Loucy (cell line): ENCODE data around the gene OR2AG1.

Experiments
- CTCF ChIP-seq: fragments of 200-600 bp; sonication (generic); conservative IDR thresholded peaks from 2 replicates; pipeline ENCODE4 v1.5.1; 2014; ENCODE audit warnings: mild to moderate bottlenecking, antibody characterized with exemption, low read length
- EZH2phosphoT487 ChIP-seq: fragments of 200-600 bp; IDR thresholded peaks from 2 replicates; pipeline ENCODE4 v1.6.1; 2018; ENCODE audit warnings: antibody characterized with exemption, mild to moderate bottlenecking, moderate library complexity, borderline replicate concordance

GRCh38 chr11:6790546-6790945, 7.7 kb downstream of the OR2AG1 start:
- TF ChIP-seq CTCF (no peak), EZH2phosphoT487 (no peak)
